Progenitor cell of endocrine pancreas (in vitro differentiated cells): ENCODE data around the gene RAD51B. TPM values are rescaled to one million over a fixed set of nuclear protein-coding genes. Genes with fewer than 3 reads are reported as not detected.

ENCODE experiments used
- DNase-seq: peaks from one replicate; pipeline ENCODE4 v3.0.0; 2021; ENCODE audit warnings: low spot score; ENCODE audit not compliant: unreplicated experiment
- H3K27ac Mint-ChIP-seq: 2 replicates; pipeline ENCODE4 v1.8.0; 2021; ENCODE audit warnings: mild to moderate bottlenecking, moderate library complexity, mixed read lengths
- H3K27me3 Mint-ChIP-seq: 2 replicates; pipeline ENCODE4 v1.8.0; 2021; ENCODE audit warnings: mixed read lengths
- H3K36me3 Mint-ChIP-seq: 2 replicates; pipeline ENCODE4 v1.8.0; 2022; ENCODE audit warnings: mixed read lengths; ENCODE audit not compliant: insufficient read depth
- H3K4me1 Mint-ChIP-seq: 2 replicates; pipeline ENCODE4 v1.8.0; 2021; ENCODE audit warnings: low read depth, mixed read lengths
- H3K4me3 Mint-ChIP-seq: 2 replicates; pipeline ENCODE4 v1.8.0; 2021; ENCODE audit warnings: low read depth, mild to moderate bottlenecking, moderate library complexity, mixed read lengths
- H3K9me3 Mint-ChIP-seq: 2 replicates; pipeline ENCODE4 v1.8.0; 2021; ENCODE audit warnings: low read depth, mixed read lengths
- CTCF ChIP-seq: fragments of 200-600 bp; sonication (generic); IDR thresholded peaks from one replicate; pipeline ENCODE4 v1.5.0; 2021; ENCODE audit warnings: antibody characterized with exemption, mild to moderate bottlenecking; ENCODE audit not compliant: unreplicated experiment
- total RNA-seq: library from RNA; stranded (reverse); gene quantifications from 2 replicates; pipeline ENCODE4 v1.2.1, GENCODE V29; 2021

Gene RAD51B
- total RNA-seq, 1 donor from 2014 or later = 24.7 TPM

- Mint-ChIP-seq H3K4me3 (no peak overlapping the region), H3K27ac (no peak overlapping the region), H3K4me1 (peaks cover 21% of the 10 kb centered on the region), H3K27me3 (no peaks in the 10 kb centered on the region), H3K9me3 (peaks cover 6% of the 10 kb centered on the region), H3K36me3 (peaks cover 7% of the 10 kb centered on the region)
- no peak for DNase-seq
- TF ChIP-seq CTCF = no peak
Observed at GRCh38 chr14:67852926-67853604, 33.5 kb downstream of the RAD51B start.

GRCh38 chr14:67853715-67854114 is 34.1 kb downstream of the RAD51B start:
- Mint-ChIP-seq H3K27me3 (no peaks in the 10 kb centered on the region), H3K9me3 (peaks cover under 1% of the 10 kb centered on the region), H3K27ac (no peak overlapping the region), H3K4me3 (no peak overlapping the region), H3K36me3 (peaks cover 3% of the 10 kb centered on the region), H3K4me1 (peaks cover 21% of the 10 kb centered on the region)
- no peak for TF ChIP-seq CTCF
- no peak for DNase-seq

- Mint-ChIP-seq H3K36me3 (no peaks in the 10 kb centered on the region), H3K27me3 (no peaks in the 10 kb centered on the region), H3K4me1 (peaks cover 22% of the 10 kb centered on the region), H3K27ac (peak overlapping the region; percentile 89), H3K4me3 (no peak overlapping the region), H3K9me3 (no peaks in the 10 kb centered on the region)
- no peak for DNase-seq
- no peak for TF ChIP-seq CTCF
Observed at GRCh38 chr14:67856827-67857226, 37.2 kb downstream of the RAD51B start.

DNA sequence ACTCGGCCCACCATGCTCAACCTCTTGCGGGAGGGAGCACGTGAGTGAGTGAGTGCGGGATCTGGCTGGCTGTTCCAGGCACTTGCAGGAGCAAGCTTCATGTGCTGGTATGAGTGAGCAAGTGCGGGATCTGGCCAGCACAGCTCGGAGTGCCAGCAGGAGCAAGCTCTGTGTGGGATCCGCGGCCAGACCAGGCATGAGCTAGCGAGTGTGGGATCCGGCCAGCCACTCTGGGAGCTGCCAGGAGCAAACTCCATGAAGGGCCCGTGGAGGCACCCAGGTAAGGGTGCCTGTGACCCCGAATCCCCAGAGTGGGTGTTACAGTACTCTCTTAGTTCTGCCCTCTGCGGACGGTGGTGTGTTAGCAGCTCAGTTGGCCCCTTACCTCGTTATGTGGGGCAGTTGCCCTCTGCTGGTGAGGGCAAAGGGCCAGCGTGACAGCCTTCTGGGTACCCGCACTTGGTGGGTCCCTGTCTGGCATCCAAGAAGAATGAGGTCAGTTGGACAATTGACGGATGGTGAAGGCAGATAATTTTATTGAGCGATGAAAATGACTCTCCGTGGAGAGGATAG is 38.3 kb downstream of the RAD51B start:
- Mint-ChIP-seq H3K27ac (peak overlapping the region; percentile 56), H3K4me1 (peaks cover 22% of the 10 kb centered on the region), H3K36me3 (no peaks in the 10 kb centered on the region), H3K9me3 (no peaks in the 10 kb centered on the region), H3K4me3 (no peak overlapping the region), H3K27me3 (no peaks in the 10 kb centered on the region)
- no peak for TF ChIP-seq CTCF
- DNase-seq = no peak

- Mint-ChIP-seq H3K27ac (no peak overlapping the region), H3K27me3 (no peaks in the 10 kb centered on the region), H3K36me3 (no peaks in the 10 kb centered on the region), H3K9me3 (no peaks in the 10 kb centered on the region), H3K4me1 (peaks cover 18% of the 10 kb centered on the region), H3K4me3 (no peak overlapping the region)
- no peak for TF ChIP-seq CTCF
- no peak for DNase-seq
Observed at GRCh38 chr14:67859169-67859749, 39.7 kb downstream of the RAD51B start.
